NCI-H524 treated with DMSO at 0.1 percent for 48 hours (cell line): ENCODE results near the gene SPTSSB.
A peak's percentile ranks its signal among the peaks of the same experiment; 100 is the strongest.

Experiments used
- DNase-seq: peaks from one replicate; lab custom pipeline; 2025; lab: John Stamatoyannopoulos, UW

SPTSSB gene

DNA sequence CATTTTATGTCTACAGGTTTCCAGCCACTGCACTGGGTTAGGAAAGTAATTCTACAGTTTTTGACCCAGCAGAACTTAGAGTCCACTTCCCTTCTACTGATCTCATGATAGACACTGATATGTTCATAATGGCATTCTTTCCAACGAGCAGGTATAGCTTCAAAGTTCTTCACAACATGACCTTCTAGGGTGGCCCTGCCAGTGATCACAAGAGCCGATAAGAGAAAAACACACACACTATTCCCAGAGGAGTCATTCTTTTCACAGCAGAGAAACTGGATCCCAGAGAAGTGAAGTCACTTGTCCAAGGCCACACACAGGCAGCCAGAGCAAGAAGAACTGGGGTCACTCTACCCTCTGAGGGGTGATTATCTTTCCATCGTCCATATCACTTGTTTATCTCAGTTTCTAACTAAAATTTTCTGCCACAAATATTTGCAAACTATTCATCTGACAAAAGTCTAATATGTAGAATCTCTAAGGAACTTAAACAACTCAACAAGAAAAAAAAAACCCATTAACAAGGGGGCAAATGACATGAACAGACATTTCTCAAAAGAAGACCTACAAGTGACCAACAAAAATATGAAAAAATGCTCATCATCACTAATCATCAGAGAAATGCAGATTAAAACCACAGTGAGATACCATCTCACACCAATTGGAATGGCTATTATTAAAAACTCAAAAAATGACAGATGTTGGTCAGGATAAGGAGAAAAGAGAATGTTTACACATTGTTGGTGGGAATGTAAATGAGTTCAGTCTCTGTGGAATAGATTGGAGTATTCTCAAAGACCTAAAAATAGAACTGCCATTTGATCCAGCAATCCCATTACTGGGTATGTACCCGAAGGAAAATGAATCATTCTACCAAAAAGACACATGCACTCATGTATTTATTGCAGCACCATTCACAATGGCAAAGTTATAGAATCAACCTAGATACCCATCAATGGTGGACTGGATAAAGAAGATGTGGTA is 31.5 kb downstream of the SPTSSB start:
- no peak for DNase-seq

DNA sequence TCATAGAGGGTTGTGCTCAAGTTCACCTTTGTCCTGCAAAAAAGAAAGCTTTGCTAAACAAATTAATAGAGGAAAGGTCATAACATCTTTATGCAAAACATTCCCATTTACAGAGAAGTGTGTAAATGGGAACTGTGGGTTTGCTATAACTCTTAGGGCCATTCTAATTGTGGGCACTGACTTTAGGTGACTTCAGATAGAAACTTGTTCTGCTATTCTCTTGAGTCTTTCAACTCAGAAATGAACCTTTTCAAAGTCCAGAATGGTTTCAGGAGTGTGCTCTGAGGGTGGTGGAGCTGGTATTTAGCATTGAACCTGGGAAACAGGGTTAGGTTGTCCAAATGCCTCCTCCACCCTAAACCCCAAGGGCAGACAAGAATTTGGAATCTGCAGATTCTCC is 34.0 kb downstream of the SPTSSB start:
- no peak for DNase-seq

DNA sequence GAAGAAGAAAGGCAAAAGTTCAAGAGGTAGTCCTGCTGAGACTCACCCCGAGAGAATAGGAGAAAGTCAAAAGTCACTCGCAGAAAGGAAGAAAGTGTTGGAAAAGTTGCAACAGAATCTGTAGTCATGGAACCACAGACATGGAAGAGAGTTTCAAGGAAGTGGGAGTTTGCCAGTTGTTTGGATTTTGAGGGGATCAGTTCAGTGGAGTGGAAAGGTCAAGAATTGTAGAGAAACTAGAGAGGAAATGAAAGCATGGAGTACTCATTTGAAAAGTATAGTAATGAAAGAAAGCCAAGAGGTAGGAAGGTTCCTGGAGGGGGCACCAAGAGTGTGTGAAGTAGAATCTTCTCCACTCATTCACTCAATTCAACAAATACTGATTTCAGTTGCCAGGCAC is 34.7 kb downstream of the SPTSSB start:
- DNase-seq, result no peak

DNA sequence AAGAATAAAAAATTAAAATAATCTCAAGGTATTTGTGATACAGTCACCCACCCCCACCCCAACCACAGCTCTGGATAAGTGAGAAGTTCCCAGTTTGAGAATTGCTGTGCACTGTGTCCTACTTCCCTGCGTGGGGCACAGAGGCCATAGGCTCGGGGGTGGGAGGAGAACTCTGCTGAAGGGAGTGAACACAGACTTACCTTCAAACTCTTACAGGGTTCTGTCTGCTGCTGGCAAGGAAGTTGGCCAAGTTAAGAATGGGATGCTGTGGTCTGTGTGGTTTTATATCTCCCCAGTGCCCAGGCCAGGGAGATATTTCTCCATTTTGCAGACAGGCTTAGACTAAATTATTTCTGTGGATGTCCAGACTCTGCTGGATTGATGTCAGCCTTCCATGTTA is 37.6 kb downstream of the SPTSSB start:
- DNase-seq, result no peak

DNA sequence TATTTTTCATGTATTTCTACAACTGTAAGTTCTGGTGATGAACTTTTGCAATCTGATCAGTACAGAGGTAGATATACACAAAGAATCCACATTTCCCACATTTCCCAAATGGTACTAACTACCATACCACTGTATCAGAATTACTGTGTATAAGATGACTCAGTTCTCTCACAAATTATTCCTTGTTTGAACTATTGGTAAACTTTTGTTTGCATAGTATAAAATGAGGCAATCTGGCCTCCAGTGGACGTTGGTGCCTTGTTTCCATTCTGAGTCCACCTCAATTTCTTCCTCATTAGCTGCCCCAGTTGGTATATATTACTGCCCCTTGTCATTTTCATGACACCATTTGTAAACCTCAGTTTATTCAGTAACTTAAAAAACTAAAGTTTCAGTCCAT is 38.5 kb downstream of the SPTSSB start:
- DNase-seq, result no peak

DNA sequence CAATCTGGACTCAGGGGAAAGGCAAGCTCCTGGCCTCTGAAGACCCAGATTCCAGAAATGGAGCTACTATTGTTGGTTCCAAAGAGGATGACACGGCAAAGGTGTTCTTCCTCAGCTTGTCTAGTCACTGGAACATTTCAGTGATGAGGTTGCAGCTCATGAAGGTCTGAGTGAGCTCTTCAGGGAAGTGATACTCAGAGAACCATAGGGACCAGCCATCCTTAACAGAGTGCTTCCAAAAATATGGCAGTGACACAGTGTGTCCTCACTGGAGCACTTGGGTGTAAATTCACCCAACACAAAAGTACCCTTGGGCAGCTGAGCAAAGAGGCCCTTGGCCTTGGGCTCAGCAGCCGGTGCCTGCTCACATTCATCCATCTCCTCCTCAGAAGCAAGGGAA is 46.3 kb downstream of the SPTSSB start:
- no peak for DNase-seq

DNA sequence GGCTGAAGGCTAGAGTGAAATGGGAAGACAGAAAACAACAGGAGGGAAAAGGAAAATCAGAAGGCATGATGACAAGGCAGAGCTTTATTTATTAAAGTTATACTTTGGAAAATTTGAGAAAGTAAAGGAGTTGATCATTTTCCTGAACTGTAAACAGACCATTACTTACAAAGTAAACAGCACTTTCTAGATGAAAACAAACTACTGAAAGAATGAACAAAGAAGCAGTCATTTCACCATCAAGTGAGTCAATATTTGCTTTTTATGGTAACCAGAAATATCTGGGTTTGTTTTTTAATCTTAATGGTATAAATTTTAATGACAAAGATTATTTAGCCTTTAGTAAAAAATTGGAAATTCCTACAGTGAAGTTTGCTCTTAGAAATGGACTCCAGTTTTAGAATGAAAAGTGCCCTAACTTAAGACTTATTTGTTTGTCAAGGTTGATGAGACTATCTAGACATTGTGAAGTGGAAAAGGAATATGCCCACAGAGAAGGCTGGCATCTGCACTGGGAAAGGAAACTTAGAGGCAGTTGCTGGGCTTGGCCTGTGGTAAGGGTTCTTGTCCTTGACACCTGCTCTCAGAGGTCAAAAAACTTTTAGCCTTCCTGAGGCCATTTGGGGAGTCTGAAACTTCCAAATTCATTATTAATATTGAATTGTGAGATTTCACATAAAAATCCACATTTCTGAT is 47.2 kb downstream of the SPTSSB start:
- DNase-seq, result no peak

DNA sequence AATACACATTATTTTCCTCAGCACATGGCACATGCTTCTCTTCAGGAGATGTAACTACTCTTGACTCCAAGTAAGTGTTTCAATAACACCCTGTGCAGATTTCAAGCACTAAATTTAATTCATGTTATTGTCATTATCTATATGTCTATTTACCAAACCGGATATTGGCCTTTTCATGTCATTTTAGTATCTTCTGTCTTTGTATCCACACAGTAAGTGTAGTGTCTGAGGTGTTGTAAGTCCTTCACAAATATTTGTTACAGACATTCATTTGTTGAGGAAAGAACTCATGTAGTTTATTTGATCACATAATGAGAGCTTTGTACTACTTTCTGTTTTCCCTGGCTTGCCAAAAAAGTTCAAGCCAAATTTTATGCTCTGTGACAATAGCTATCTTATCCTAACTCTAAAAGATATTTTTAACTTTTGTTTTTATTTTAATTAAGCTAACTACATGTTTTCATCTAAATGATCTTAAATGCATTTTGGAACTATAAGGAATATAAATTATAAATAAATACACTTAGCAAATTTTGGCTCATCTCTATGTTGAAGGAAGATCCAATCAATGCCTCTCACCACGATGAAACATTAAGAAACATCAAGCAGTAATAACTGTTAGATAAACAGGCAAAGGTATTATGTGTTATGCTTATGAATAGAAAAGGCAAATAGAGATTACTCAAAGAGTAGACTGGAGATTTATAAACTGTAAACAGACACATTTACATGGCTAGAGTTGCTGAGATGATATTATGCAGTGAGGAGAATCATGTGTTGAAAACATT is 48.3 kb downstream of the SPTSSB start:
- DNase-seq, result no peak

DNA sequence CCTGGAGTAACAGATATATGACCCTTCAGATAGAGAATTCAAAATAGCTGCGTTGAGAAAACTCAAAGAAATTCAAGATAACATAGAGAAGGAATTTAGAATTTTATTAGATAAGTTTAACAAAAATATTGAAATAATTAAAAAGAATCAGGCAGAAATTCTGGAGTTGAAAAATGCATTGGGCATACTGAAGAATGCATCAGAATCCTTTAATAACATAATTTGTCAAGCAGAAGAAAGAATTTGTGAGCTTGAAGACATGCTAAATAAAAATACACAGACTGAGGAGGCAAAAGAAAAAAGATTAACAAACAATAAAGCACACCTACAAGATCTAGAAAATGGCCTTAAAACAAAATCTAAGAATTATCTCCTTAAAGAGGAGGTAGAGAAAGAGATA is 50.5 kb downstream of the SPTSSB start:
- DNase-seq, result no peak

DNA sequence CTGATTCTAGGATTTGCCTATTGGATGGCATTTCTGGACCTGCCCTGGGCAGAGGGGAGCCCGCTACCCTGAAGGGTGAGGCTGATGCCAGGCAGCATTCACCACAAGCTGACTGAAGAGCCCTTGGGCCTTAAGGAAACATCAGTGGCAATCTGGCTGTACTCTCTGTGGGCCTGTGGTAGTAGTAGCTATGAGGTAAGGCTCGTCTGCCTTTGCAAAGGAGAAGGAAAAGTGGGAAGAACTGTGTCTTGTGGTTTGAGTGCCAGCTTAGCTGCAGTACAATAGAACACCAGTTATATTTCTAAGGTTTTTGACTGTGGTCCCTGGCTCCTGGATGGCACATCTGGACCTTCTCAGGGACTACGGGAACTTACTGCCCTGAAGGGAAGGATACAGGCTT is 51.5 kb downstream of the SPTSSB start:
- no peak for DNase-seq

DNA sequence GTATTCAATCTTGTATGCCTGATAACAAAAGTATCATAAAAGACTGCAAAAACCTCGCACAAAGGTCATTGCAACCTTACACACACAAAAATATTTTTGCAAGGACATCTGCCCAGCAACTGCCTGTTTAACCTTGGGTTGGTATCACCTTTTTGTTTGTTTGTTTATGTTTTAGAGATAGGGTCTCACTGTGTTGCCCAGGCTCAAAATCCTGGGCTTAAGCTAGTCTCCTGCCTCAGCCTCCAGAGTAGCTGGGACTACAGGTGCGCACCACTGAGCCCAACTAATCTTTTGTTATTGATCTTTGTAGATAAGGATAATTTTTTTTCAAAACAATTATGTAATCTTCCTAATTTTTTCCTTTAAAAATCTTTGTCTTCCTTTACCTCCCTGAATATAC is 54.2 kb downstream of the SPTSSB start:
- DNase-seq, result no peak

DNA sequence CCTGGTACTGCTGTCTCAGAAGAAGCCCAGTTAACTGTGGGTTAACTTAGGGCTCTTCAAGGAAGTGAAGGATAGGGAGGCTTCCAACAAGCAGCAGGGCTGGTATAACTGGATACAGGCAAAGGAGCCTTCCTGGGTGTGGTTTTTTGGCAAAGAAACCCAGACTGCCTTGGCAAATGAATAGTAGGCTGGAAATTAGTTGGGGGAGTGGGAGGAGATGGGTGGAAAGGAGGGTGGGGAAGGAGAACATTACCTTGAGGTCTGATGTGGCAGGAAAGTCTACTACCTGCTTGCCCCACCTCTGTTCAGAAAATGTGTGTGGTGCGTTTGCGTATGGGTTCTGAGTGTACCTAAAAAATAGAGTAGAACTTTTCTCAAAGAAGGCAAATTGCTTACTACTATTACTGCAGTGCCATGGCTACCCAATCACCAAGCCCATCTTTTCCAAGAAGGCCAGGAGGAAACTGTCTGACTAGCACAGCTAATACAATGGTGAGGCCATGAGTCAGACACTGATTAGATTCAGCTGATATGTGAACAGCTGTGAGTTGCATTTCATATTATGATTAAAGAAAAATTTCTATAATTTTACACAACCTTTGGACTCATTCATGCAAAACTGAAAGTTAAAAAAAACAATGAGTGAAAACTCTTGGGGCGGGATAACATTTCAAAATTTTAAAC is 55.2 kb downstream of the SPTSSB start:
- no peak for DNase-seq

DNA sequence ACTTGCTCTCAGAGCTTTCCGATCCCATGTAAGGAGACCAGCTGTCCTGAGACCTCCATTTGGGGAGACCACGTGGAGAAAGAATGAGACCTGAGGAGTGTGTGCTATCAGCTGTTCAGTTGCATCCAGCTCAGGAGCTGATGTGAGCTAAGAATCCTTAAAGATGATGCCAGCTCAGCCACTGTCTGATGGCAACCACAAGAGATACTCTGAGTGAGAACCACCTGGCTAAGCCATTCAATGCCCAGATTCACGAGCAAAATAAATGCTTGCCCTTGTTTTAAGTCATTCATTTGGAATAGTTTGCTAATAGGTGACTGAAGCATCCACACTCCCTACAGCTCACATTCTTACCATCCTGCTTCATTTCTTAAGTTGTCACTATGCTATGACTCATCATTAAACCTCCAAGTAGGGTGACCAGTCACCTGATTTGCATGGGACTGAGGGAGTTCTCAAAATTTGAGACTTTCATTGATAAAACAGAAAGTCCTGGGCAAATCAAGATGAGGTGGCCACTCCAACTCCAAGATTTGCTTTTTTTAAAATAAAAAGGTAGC is 56.4 kb downstream of the SPTSSB start:
- no peak for DNase-seq

DNA sequence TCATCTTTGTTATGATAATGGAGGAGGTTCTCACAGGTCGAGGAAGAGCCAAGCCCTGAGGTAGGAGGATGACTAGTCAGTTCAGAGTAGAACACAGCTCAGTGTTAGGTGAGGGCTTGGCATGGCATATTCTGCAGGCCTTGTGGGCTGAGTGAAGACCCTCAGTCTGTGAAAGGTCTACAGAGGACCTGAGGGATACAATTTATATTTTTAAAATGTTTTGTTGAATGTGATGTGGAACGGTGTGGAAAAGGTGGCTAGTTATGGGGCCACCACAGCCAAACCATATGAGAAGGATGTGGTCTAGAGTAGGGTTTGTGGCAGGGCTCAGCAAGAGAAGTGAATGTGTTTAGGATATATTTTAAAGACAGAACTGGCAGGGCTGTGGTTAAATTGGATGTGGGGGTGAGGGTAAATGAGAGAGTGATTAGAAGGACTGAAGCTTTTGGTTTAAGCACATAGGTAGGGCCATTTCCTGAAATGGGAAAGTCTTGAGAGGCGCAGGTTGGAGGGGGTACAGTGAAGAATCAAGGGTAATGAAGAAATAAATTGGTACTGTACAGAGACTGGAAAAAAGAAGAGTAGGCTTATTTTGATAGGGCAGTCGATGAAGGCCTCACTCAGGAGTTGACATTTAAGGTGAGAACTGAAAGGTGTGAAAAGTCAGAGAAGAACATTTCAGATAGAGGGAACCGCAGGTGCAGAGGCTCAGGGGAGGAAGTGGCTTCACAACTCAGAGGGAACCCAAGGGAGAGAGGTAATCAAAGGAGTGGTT is 60.5 kb downstream of the SPTSSB start:
- no peak for DNase-seq

DNA sequence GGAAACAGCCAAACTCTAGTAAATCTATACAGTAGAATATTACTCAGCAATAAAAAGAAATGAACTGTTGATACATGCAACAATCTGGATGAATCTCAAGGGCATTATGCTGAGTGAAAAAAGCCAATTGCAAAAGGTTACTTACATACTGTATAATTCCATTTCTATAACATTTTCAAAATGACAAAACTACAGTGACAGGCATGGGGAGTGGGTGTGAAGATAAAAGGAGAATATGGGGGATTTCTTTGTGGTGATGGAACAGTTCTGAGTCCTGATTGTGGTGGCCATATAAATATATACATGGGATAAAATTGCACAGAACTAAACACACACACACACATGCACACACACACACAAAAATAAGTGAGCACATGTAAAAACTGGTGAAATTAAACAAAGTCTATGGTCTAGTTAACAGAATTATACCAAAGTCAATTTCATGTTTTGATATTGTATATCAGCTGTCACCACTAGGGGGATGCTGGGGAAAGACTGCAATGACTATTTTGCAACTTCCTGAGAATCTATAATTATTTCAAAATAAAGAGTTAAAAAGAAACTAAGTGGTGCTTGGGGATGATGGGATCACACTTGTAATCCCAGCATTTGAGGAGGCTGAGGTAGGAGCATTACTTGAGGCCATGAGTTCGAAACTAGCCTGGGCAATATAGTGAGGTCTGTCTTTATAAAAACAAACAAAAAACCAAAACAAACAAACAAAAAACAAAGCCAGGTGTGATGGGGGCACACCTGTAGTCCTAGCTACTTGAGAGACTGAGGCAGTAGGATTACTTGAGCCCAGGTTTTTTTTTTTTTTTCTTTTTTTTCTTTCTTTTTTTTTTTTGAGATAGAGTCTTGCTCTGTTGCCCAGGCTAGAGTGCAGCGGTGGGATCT is 66.0 kb downstream of the SPTSSB start:
- DNase-seq, result no peak

DNA sequence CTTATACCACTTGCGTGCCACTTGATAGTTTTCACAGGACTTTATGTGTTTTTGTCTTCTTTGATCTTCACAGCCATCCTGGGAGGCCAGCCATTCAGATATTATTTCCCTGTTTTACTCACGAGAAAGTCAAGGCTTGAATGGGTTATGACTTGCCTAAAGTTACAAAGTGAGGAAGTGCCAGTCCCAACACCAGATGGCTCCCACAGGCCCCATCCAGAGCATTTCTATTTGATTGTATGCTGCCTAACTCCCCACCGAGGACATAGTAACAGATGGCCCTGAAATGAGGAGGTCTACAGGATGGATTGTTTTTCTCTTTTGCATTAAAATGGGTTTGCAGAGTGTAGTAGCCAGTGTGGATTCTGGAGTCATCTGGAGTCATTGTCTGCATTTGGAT is 74.5 kb downstream of the SPTSSB start:
- peak; percentile 51 for DNase-seq

DNA sequence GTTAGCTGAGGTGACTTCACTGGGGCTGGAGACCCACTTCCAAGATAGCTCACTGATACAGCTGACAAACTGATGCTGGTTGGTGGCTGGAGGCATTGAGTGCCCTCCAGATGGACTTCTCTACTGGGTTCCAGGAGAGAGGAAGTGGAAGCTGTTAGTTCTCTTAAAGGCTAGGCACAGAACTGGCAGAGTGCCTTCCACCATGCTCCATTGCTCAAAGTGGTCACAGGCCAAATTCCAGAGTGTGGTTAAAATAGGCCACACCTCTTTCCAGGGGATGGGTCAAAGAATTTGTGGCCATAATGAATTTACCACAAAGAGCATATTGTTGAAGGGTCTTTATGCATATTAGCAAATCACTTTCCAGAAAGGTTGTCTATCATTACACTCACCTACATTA is 76.0 kb downstream of the SPTSSB start:
- DNase-seq, result no peak
